Measurements from ENCODE around the gene SKAP2. TPM values are rescaled to one million over a fixed set of nuclear protein-coding genes. Genes with fewer than 3 reads are reported as not detected.

Gene SKAP2
- polyA plus RNA-seq, 3 donors = 19.2 to 204 (median 158) TPM

GRCh38 chr7:26664274-26664673 is 200.1 kb downstream of the SKAP2 start:
- Mint-ChIP-seq H3K27me3 (ENCODE audit: low read depth in 3 of 3) (no peaks in the 10 kb centered on the region), H3K36me3 (peaks cover 17 to 30% of the 10 kb centered on the region in 2 donors), H3K27ac (peak overlapping the region in 1 of 7 donors; percentile 51), H3K4me1 (peaks cover 12% of the 10 kb centered on the region), H3K9me3 (no peaks in the 10 kb centered on the region), H3K4me3 (no peak overlapping the region)
- TF ChIP-seq, protein P1, sequence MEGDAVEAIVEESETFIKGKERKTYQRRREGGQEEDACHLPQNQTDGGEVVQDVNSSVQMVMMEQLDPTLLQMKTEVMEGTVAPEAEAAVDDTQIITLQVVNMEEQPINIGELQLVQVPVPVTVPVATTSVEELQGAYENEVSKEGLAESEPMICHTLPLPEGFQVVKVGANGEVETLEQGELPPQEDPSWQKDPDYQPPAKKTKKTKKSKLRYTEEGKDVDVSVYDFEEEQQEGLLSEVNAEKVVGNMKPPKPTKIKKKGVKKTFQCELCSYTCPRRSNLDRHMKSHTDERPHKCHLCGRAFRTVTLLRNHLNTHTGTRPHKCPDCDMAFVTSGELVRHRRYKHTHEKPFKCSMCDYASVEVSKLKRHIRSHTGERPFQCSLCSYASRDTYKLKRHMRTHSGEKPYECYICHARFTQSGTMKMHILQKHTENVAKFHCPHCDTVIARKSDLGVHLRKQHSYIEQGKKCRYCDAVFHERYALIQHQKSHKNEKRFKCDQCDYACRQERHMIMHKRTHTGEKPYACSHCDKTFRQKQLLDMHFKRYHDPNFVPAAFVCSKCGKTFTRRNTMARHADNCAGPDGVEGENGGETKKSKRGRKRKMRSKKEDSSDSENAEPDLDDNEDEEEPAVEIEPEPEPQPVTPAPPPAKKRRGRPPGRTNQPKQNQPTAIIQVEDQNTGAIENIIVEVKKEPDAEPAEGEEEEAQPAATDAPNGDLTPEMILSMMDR (IDR thresholded peaks at IDR 0.05) = no peak
- Histone ChIP-seq H4K20me1 (ENCODE audit: insufficient read depth, low read length) (no peaks in the 10 kb centered on the region), H3K27me3 (ENCODE audit: control insufficient read depth in 2 of 2, insufficient read depth in 2 of 2, low read length in 2 of 2) (no peaks in the 10 kb centered on the region), H3K4me1 (ENCODE audit: control insufficient read depth in 1 of 2, insufficient read depth in 2 of 2, low read length in 2 of 2) (peaks cover 7 to 14% of the 10 kb centered on the region in 2 donors), H3K4me2 (replicated peaks; ENCODE audit: extremely low read depth, low read length, poor library complexity, severe bottlenecking) (no peak overlapping the region), H3K36me3 (replicated peaks in 1 of 2; ENCODE audit: control insufficient read depth in 1 of 2, insufficient read depth in 2 of 2, low read length in 2 of 2) (peaks cover 5 to 36% of the 10 kb centered on the region in 2 donors), H3K27ac (ENCODE audit: low read depth in 1 of 2, low read length in 2 of 2) (no peak overlapping the region), H3K79me2 (ENCODE audit: insufficient read depth, low read length) (no peaks in the 10 kb centered on the region), H3K4me3 (replicated peaks in 1 of 3; ENCODE audit: low read depth in 2 of 3, low read length in 3 of 3) (no peak overlapping the region), H3K9me3 (replicated peaks in 1 of 2; ENCODE audit: control insufficient read depth in 1 of 2, insufficient read depth in 1 of 2, low read length in 2 of 2) (no peaks in the 10 kb centered on the region), H2AFZ (ENCODE audit: insufficient read depth, low read depth, low read length, poor library complexity, severe bottlenecking) (no peak overlapping the region), H3K9ac (ENCODE audit: insufficient read depth, low read length, poor library complexity, severe bottlenecking) (no peak overlapping the region)
- WGBS (ENCODE audit: insufficient coverage) = no CpG with 5 or more reads among the region's 1 CpG
- intact Hi-C loops (cut with micrococcal nuclease) = loop anchor here (10.0 kb wide), 2 partner anchors 279 to 769 kb away; no protein-coding TSS in a partner anchor
- DNase-seq = no peak

GRCh38 chr7:26663874-26664273 is 200.5 kb downstream of the SKAP2 start:
- H2AFZ ChIP-seq (ENCODE audit: insufficient read depth, low read depth, low read length, poor library complexity, severe bottlenecking) = no peak overlapping the region
- intact Hi-C loops (cut with micrococcal nuclease) = loop anchor here (10.0 kb wide), 2 partner anchors 279 to 769 kb away; no protein-coding TSS in a partner anchor
- no peaks in the 10 kb centered on the region for H4K20me1 ChIP-seq (ENCODE audit: insufficient read depth, low read length)
- DNase-seq = no peak
- Mint-ChIP-seq H3K9me3 (no peaks in the 10 kb centered on the region), H3K4me1 (peaks cover 12% of the 10 kb centered on the region), H3K27ac (no peak overlapping the region), H3K27me3 (ENCODE audit: low read depth in 3 of 3) (no peaks in the 10 kb centered on the region), H3K36me3 (peaks cover 17 to 28% of the 10 kb centered on the region in 2 donors), H3K4me3 (no peak overlapping the region)
- H3K79me2 ChIP-seq (ENCODE audit: insufficient read depth, low read length) = no peaks in the 10 kb centered on the region
- H3K27ac ChIP-seq (ENCODE audit: low read depth in 1 of 2, low read length in 2 of 2) = no peak overlapping the region
- no peak overlapping the region for H3K4me3 ChIP-seq (replicated peaks in 1 of 3; ENCODE audit: low read depth in 2 of 3, low read length in 3 of 3)
- TF ChIP-seq, protein P1 (IDR thresholded peaks at IDR 0.05) = no peak
- WGBS (ENCODE audit: insufficient coverage) = 80% methylated on average over 1 of the region's 4 CpGs
- H3K27me3 ChIP-seq (ENCODE audit: control insufficient read depth in 2 of 2, insufficient read depth in 2 of 2, low read length in 2 of 2) = no peaks in the 10 kb centered on the region
- H3K9me3 ChIP-seq (replicated peaks in 1 of 2; ENCODE audit: control insufficient read depth in 1 of 2, insufficient read depth in 1 of 2, low read length in 2 of 2) = no peaks in the 10 kb centered on the region
- peaks cover 5 to 36% of the 10 kb centered on the region in 2 donors for H3K36me3 ChIP-seq (replicated peaks in 1 of 2; ENCODE audit: control insufficient read depth in 1 of 2, insufficient read depth in 2 of 2, low read length in 2 of 2)
- H3K9ac ChIP-seq (ENCODE audit: insufficient read depth, low read length, poor library complexity, severe bottlenecking) = no peak overlapping the region
- H3K4me1 ChIP-seq (ENCODE audit: control insufficient read depth in 1 of 2, insufficient read depth in 2 of 2, low read length in 2 of 2) = peaks cover 7 to 14% of the 10 kb centered on the region in 2 donors
- no peak overlapping the region for H3K4me2 ChIP-seq (replicated peaks; ENCODE audit: extremely low read depth, low read length, poor library complexity, severe bottlenecking)

Data from CD14-positive monocyte (primary cell).